ENCODE results near the gene CCL5.

The CCL5 gene

GRCh38 chr17:35879773-35880654 is at the start of gene CCL5:
CCL5 (minus strand) TSS chr17:35880360.
- peaks cover 53% of the 10 kb centered on the region for H3K4me1 Mint-ChIP-seq (ENCODE audit: low read depth)
- H3K9me3 Mint-ChIP-seq, result peaks cover 3% of the 10 kb centered on the region
- H3K27me3 Mint-ChIP-seq (ENCODE audit: low read depth), result no peaks in the 10 kb centered on the region
- peak within 1 kb of the TSS; percentile 100 for H3K27ac Mint-ChIP-seq
- H3K36me3 Mint-ChIP-seq (ENCODE audit: low read depth), result peaks cover 24% of the 10 kb centered on the region
- peak within 1 kb of the TSS; percentile 90 for H3K4me3 Mint-ChIP-seq

- no peak overlapping the region for H3K27ac Mint-ChIP-seq
- no peak overlapping the region for H3K4me3 Mint-ChIP-seq
- H3K36me3 Mint-ChIP-seq (ENCODE audit: low read depth), result peaks cover 15% of the 10 kb centered on the region
- peaks cover 3% of the 10 kb centered on the region for H3K27me3 Mint-ChIP-seq (ENCODE audit: low read depth)
- peaks cover 29% of the 10 kb centered on the region for H3K4me1 Mint-ChIP-seq (ENCODE audit: low read depth)
- H3K9me3 Mint-ChIP-seq, result no peaks in the 10 kb centered on the region
These were observed 47.6 kb upstream of the CCL5 start for GRCh38 chr17:35927714-35928113.

GRCh38 chr17:35923609-35924114 is 43.5 kb upstream of the CCL5 start:
- peaks cover 30% of the 10 kb centered on the region for H3K4me1 Mint-ChIP-seq (ENCODE audit: low read depth)
- no peak overlapping the region for H3K4me3 Mint-ChIP-seq
- H3K9me3 Mint-ChIP-seq, result peaks cover 3% of the 10 kb centered on the region
- H3K27ac Mint-ChIP-seq, result no peak overlapping the region
- no peaks in the 10 kb centered on the region for H3K27me3 Mint-ChIP-seq (ENCODE audit: low read depth)
- peaks cover 38% of the 10 kb centered on the region for H3K36me3 Mint-ChIP-seq (ENCODE audit: low read depth)

- Mint-ChIP-seq H3K36me3 (ENCODE audit: low read depth) (peaks cover 44% of the 10 kb centered on the region), H3K27ac (peak overlapping the region; percentile 62), H3K9me3 (peaks cover 3% of the 10 kb centered on the region), H3K27me3 (ENCODE audit: low read depth) (no peaks in the 10 kb centered on the region), H3K4me1 (ENCODE audit: low read depth) (peaks cover 30% of the 10 kb centered on the region), H3K4me3 (peak overlapping the region; percentile 26)
These were observed 40.1 kb upstream of the CCL5 start for GRCh38 chr17:35920229-35920628.

DNA sequence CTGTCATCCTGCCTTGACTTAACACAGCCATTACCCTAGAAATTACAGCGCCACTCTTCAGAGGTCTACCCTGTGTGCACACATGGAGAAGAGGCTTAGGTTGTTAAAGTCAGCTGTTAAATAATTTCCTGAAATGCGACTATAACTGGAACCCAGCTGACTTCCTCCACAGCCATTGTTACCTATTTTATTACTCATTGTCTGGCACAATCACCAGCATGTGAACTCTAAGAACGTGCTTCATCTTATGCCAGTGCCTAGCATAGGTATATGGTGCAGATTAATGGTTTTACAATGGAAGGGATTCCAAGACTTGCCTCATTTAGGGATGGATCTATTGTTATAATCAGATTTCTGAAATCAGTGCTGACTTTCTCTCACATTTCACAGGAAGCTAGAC is 38.5 kb upstream of the CCL5 start:
- Mint-ChIP-seq H3K4me3 (no peak overlapping the region), H3K36me3 (ENCODE audit: low read depth) (peaks cover 44% of the 10 kb centered on the region), H3K9me3 (peaks cover 3% of the 10 kb centered on the region), H3K4me1 (ENCODE audit: low read depth) (peaks cover 36% of the 10 kb centered on the region), H3K27me3 (ENCODE audit: low read depth) (no peaks in the 10 kb centered on the region), H3K27ac (no peak overlapping the region)

DNA sequence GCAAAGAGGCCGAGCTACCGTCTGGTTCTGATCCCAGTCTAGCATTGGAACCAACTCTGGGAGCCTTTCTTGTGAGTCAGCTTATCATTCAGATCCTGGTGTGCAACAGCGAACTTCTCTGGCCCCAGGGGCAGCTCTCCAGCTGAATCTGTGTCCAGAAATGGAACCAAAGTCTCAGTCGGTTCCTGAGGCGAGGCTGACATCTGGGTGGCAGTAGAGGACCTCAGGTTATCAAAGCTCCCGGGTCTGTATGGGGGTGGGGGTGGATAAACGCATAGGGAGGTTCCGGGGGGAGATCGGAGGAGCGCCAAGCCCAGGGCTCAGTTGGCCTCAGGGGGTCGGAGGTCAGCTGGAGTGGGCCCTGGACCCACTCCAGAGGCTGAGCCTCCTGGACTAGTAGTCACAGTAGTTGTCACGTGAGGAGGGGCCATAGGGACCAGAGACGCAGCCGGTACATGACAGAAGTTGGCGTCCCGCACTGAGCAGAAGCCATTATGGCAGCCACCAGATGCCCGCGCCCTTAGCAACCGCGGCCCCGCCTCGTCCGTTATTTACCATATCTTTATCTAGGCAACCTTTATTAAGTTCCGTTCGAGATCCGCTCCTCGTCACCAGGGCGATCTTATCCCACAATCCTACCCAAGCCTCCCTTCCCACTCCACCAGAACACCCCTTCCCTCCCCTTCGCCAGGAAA is 37.5 kb upstream of the CCL5 start:
- no peak overlapping the region for H3K27ac Mint-ChIP-seq
- peaks cover 43% of the 10 kb centered on the region for H3K4me1 Mint-ChIP-seq (ENCODE audit: low read depth)
- H3K4me3 Mint-ChIP-seq, result no peak overlapping the region
- peaks cover 45% of the 10 kb centered on the region for H3K36me3 Mint-ChIP-seq (ENCODE audit: low read depth)
- H3K9me3 Mint-ChIP-seq, result peaks cover 3% of the 10 kb centered on the region
- H3K27me3 Mint-ChIP-seq (ENCODE audit: low read depth), result no peaks in the 10 kb centered on the region

DNA sequence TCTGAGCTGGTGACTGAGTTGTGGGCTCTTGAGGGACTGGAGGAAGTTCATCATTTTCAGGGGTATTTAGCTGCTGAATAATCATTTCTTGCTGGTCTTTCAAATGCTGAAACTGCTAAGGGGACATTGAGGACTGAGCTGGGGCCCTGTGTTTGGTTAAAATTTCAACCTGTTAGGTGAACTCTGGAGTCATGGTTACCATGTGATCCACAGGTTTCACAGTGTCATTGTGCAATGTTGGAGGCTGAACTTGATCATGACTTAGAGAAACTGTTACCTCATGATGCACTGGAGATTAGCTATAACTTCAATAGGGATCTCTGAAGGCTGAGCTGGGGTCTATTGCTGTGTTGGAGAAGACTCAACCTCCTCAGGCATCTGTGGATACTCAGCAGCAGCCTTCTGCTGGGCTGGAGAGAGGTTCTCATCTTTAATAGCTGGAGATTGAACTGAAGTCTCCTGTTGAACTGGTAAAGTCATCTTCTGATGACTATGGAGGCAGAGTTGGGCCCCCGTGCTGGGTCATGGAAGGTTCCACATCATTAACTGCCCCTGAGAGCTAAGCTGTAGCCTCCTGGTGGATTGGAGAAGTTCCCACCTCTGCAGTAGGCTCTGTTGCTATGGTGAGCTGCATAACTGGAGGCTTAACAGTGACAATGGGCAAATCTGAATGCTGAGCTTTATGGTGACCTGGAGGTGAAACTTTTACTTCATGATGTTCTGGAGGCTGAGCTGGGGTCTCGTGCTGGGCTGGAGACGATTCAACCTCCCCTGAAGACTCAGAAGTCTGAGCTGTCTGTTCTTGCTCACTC is 35.2 kb upstream of the CCL5 start:
- no peaks in the 10 kb centered on the region for H3K27me3 Mint-ChIP-seq (ENCODE audit: low read depth)
- no peak overlapping the region for H3K4me3 Mint-ChIP-seq
- peaks cover 3% of the 10 kb centered on the region for H3K9me3 Mint-ChIP-seq
- no peak overlapping the region for H3K27ac Mint-ChIP-seq
- peaks cover 43% of the 10 kb centered on the region for H3K36me3 Mint-ChIP-seq (ENCODE audit: low read depth)
- peaks cover 32% of the 10 kb centered on the region for H3K4me1 Mint-ChIP-seq (ENCODE audit: low read depth)

GRCh38 chr17:35914354-35914753 is 34.2 kb upstream of the CCL5 start:
- H3K36me3 Mint-ChIP-seq (ENCODE audit: low read depth), result peaks cover 36% of the 10 kb centered on the region
- H3K27ac Mint-ChIP-seq, result no peak overlapping the region
- no peaks in the 10 kb centered on the region for H3K9me3 Mint-ChIP-seq
- H3K4me3 Mint-ChIP-seq, result no peak overlapping the region
- H3K27me3 Mint-ChIP-seq (ENCODE audit: low read depth), result no peaks in the 10 kb centered on the region
- H3K4me1 Mint-ChIP-seq (ENCODE audit: low read depth), result peaks cover 23% of the 10 kb centered on the region

DNA sequence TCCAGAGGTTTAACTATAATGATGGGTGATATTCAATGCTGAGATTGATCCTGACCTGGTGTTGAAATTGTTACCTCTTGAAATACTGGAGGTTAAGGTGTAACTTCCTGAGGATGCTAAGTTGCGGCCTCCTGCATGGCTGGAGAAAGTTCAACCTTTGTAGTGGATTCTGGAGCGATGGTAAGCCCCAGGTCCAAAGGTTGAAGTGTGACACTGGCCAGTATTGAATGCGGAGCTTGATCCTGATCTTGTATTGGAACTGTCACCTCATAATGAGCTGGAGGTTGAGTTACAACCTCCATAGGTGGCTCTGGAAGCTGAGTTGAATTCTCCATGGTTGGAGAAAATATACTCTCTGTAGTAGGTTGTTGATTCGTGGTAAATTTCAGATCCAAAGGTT is 33.4 kb upstream of the CCL5 start:
- Mint-ChIP-seq H3K4me3 (no peak overlapping the region), H3K27me3 (ENCODE audit: low read depth) (no peaks in the 10 kb centered on the region), H3K9me3 (no peaks in the 10 kb centered on the region), H3K27ac (no peak overlapping the region), H3K36me3 (ENCODE audit: low read depth) (peaks cover 37% of the 10 kb centered on the region), H3K4me1 (ENCODE audit: low read depth) (peaks cover 26% of the 10 kb centered on the region)

DNA sequence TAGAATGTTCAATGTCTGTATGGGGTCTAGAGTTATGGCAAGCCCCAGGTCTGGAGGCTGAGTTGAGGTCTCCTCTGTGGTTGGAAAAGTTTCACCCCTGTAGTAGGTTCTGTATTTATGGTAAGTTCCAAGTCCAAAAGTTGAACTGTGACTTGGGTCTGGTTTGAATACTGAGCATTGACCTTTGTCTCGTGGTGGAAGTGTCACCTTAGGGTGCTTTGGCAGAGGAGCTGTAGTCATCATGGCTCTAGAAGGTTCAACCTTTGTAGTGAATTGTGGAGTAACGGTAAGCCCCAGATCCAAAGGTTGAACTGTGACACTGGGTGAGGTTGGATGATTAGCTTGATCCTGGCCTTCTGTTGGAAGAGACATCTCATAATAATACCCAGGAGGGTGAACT is 32.8 kb upstream of the CCL5 start:
- Mint-ChIP-seq H3K36me3 (ENCODE audit: low read depth) (peaks cover 33% of the 10 kb centered on the region), H3K9me3 (no peaks in the 10 kb centered on the region), H3K27ac (no peak overlapping the region), H3K4me1 (ENCODE audit: low read depth) (peaks cover 22% of the 10 kb centered on the region), H3K4me3 (no peak overlapping the region), H3K27me3 (ENCODE audit: low read depth) (no peaks in the 10 kb centered on the region)

GRCh38 chr17:35912339-35912912 is 32.3 kb upstream of the CCL5 start:
- Mint-ChIP-seq H3K36me3 (ENCODE audit: low read depth) (peaks cover 32% of the 10 kb centered on the region), H3K27ac (no peak overlapping the region), H3K4me1 (ENCODE audit: low read depth) (peaks cover 24% of the 10 kb centered on the region), H3K4me3 (no peak overlapping the region), H3K27me3 (ENCODE audit: low read depth) (no peaks in the 10 kb centered on the region), H3K9me3 (no peaks in the 10 kb centered on the region)

DNA sequence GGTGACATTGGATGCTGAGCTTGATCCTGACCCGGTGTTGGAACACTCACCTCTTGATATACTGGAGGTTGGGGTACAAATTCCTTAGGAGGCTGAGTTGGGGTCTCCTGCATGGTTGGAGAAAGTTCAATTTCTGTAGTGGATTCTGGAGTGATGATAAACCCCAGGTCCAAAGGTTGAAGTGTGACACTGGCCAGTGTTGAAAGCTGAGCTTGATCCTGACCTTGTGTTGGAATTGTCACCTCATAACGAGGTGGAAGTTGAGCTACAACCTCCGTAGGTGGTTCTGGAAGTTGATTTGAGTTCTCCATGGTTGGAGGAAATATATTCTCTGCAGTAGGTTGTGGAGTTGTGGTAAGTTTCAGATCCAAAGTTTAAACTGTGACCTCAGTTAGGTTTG is 29.2 kb upstream of the CCL5 start:
- no peak overlapping the region for H3K27ac Mint-ChIP-seq
- H3K36me3 Mint-ChIP-seq (ENCODE audit: low read depth), result peaks cover 21% of the 10 kb centered on the region
- no peaks in the 10 kb centered on the region for H3K9me3 Mint-ChIP-seq
- peaks cover 20% of the 10 kb centered on the region for H3K4me1 Mint-ChIP-seq (ENCODE audit: low read depth)
- H3K27me3 Mint-ChIP-seq (ENCODE audit: low read depth), result peaks cover 7% of the 10 kb centered on the region
- no peak overlapping the region for H3K4me3 Mint-ChIP-seq

- peaks cover 20% of the 10 kb centered on the region for H3K36me3 Mint-ChIP-seq (ENCODE audit: low read depth)
These were observed 27.5 kb upstream of the CCL5 start for GRCh38 chr17:35907691-35908090.

More at GRCh38 chr17:35907691-35908090, 27.5 kb upstream of the CCL5 start:
- peaks cover 11% of the 10 kb centered on the region for H3K4me1 Mint-ChIP-seq (ENCODE audit: low read depth)
- H3K27ac Mint-ChIP-seq, result no peak overlapping the region
- H3K27me3 Mint-ChIP-seq (ENCODE audit: low read depth), result peaks cover 11% of the 10 kb centered on the region
- H3K4me3 Mint-ChIP-seq, result no peak overlapping the region
- no peaks in the 10 kb centered on the region for H3K9me3 Mint-ChIP-seq

All from T-helper 1 cell treated with Interleukin-12 subunit alpha and Interleukin-12 subunit beta and Interleukin-4 antibody, amounts not matched to agents 30 μg/mL and 1 μg/mL, for 36 hours (primary cell).